H9 (cell line): ENCODE results near the gene SYNPO. TPM values are rescaled to one million over a fixed set of nuclear protein-coding genes. Genes with fewer than 3 reads are reported as not detected.

ENCODE experiments used
- DNase-seq: peaks from one replicate; pipeline ENCODE4 v3.0.0-alpha.2; 2017
- H2AFZ ChIP-seq: one replicate; pipeline ENCODE4 v1.6.1; 2013; ENCODE audit warnings: mild to moderate bottlenecking, low read length, control low read depth, moderate library complexity
- H2AK5ac ChIP-seq: 2 replicates; pipeline ENCODE4 v1.6.1; 2013; ENCODE audit warnings: low read length, control low read depth, mixed read lengths; ENCODE audit not compliant: insufficient read length
- H2BK120ac ChIP-seq: one replicate; pipeline ENCODE4 v1.6.1; 2013; ENCODE audit warnings: low read depth, mild to moderate bottlenecking, low read length, control low read depth, inconsistent platforms; ENCODE audit not compliant: poor library complexity, severe bottlenecking
- H2BK12ac ChIP-seq: 2 replicates; pipeline ENCODE4 v1.6.1; 2013; ENCODE audit warnings: low read length, control low read depth, mixed read lengths, low read depth; ENCODE audit not compliant: insufficient read length
- H2BK15ac ChIP-seq: 2 replicates; pipeline ENCODE4 v1.6.1; 2013; ENCODE audit warnings: low read depth, low read length, control low read depth
- H2BK20ac ChIP-seq: one replicate; pipeline ENCODE4 v1.6.1; 2013; ENCODE audit warnings: low read depth, mild to moderate bottlenecking, low read length, control low read depth, inconsistent platforms; ENCODE audit not compliant: poor library complexity, severe bottlenecking
- H2BK5ac ChIP-seq: 2 replicates; pipeline ENCODE4 v1.6.1; 2013; ENCODE audit warnings: low read length, control low read depth, mixed read lengths; ENCODE audit not compliant: insufficient read length
- H3K14ac ChIP-seq: 2 replicates; pipeline ENCODE4 v1.6.1; 2013; ENCODE audit warnings: low read length, control low read depth; ENCODE audit not compliant: insufficient read depth
- H3K18ac ChIP-seq: 2 replicates; pipeline ENCODE4 v1.6.1; 2013; ENCODE audit warnings: low read depth, mild to moderate bottlenecking, mixed read lengths, low read length, control low read depth; ENCODE audit not compliant: insufficient read length
- H3K23ac ChIP-seq: 2 replicates; pipeline ENCODE4 v1.6.1; 2013; ENCODE audit warnings: low read length, control low read depth, mixed read lengths, low read depth; ENCODE audit not compliant: insufficient read length
- H3K23me2 ChIP-seq: 2 replicates; pipeline ENCODE4 v1.6.1; 2013; ENCODE audit warnings: low read depth, mild to moderate bottlenecking, mixed read lengths, low read length, control low read depth; ENCODE audit not compliant: insufficient read length, poor library complexity, severe bottlenecking
- H3K27ac ChIP-seq: 2 replicates; pipeline ENCODE4 v1.5.1; 2013; ENCODE audit warnings: low read length, control low read depth, mixed read lengths, low read depth; ENCODE audit not compliant: insufficient read length
- H3K27me3 ChIP-seq: 2 replicates; pipeline ENCODE4 v1.6.1; 2013; ENCODE audit warnings: low read length, control low read depth, inconsistent platforms; ENCODE audit not compliant: insufficient read depth
- H3K4ac ChIP-seq: 2 replicates; pipeline ENCODE4 v1.6.1; 2013; ENCODE audit warnings: low read depth, mild to moderate bottlenecking, control low read depth, inconsistent platforms, low read length, moderate library complexity
- H3K4me1 ChIP-seq: 2 replicates; pipeline ENCODE4 v1.6.1; 2013; ENCODE audit warnings: low read length, control low read depth, inconsistent platforms; ENCODE audit not compliant: insufficient read depth
- H3K4me2 ChIP-seq: 2 replicates; pipeline ENCODE4 v1.6.1; 2013; ENCODE audit warnings: low read length, control low read depth, mixed read lengths; ENCODE audit not compliant: insufficient read length, insufficient read depth
- H3K56ac ChIP-seq: 2 replicates; pipeline ENCODE4 v1.6.1; 2013; ENCODE audit warnings: low read depth, mild to moderate bottlenecking, mixed read lengths, low read length, control low read depth; ENCODE audit not compliant: insufficient read length
- H3K79me1 ChIP-seq: 2 replicates; pipeline ENCODE4 v1.6.1; 2013; ENCODE audit warnings: low read depth, mild to moderate bottlenecking, moderate library complexity, low read length, control low read depth, inconsistent platforms; ENCODE audit not compliant: insufficient read depth, poor library complexity, severe bottlenecking
- H3K79me2 ChIP-seq: 2 replicates; pipeline ENCODE4 v1.6.1; 2013; ENCODE audit warnings: low read length, control low read depth, inconsistent platforms; ENCODE audit not compliant: insufficient read depth
- H3K9ac ChIP-seq: 2 replicates; pipeline ENCODE4 v1.6.1; 2013; ENCODE audit warnings: low read length, control low read depth, mixed read lengths; ENCODE audit not compliant: insufficient read length; ENCODE audit errors: extremely low read depth
- H3K9me3 ChIP-seq: one replicate; pipeline ENCODE4 v1.6.1; 2013; ENCODE audit warnings: low read depth, low read length, inconsistent platforms; ENCODE audit not compliant: control insufficient read depth
- H3T11ph ChIP-seq: one replicate; pipeline ENCODE4 v1.6.1; 2013; ENCODE audit warnings: mild to moderate bottlenecking, low read length, control low read depth, inconsistent platforms
- H4K20me1 ChIP-seq: one replicate; pipeline ENCODE4 v1.6.1; 2013; ENCODE audit not compliant: control insufficient read depth, insufficient read length, insufficient read depth
- H4K5ac ChIP-seq: 2 replicates; pipeline ENCODE4 v1.6.1; 2013; ENCODE audit warnings: low read depth, mild to moderate bottlenecking, mixed read lengths, low read length, control low read depth; ENCODE audit not compliant: insufficient read length
- H4K8ac ChIP-seq: replicated peaks from 2 replicates; pipeline ENCODE4 v1.6.1; 2013; ENCODE audit warnings: low read length, control low read depth, mixed read lengths, low read depth; ENCODE audit not compliant: insufficient read length
- H4K91ac ChIP-seq: 2 replicates; pipeline ENCODE4 v1.6.1; 2013; ENCODE audit warnings: low read depth, mild to moderate bottlenecking, moderate library complexity, mixed read lengths, low read length, control low read depth; ENCODE audit not compliant: insufficient read length
- H3K27ac Mint-ChIP-seq, 3 experiments: 2 replicates in 2 of 3; 3 replicates in 1 of 3; pipeline ENCODE4 v1.8.0; 2020 to 2021; ENCODE audit warnings: mixed read lengths in 3 of 3, mild to moderate bottlenecking in 1 of 3, moderate library complexity in 1 of 3
- H3K27me3 Mint-ChIP-seq: 2 replicates; pipeline ENCODE4 v1.8.0; 2021; ENCODE audit warnings: low read depth, mild to moderate bottlenecking, moderate library complexity, mixed read lengths
- H3K36me3 Mint-ChIP-seq, 3 experiments: 2 replicates in 2 of 3; 3 replicates in 1 of 3; pipeline ENCODE4 v1.8.0; 2020 to 2021; ENCODE audit warnings: low read depth in 3 of 3, mixed read lengths in 3 of 3; ENCODE audit not compliant: insufficient read depth in 1 of 3
- H3K4me1 Mint-ChIP-seq, 2 experiments: 2 replicates each; pipeline ENCODE4 v1.8.0; 2020; ENCODE audit warnings: mixed read lengths in 2 of 2
- H3K4me3 Mint-ChIP-seq, 2 experiments: 2 replicates in 1 of 2; 3 replicates in 1 of 2; pipeline ENCODE4 v1.8.0; 2020 to 2021; ENCODE audit warnings: mild to moderate bottlenecking in 2 of 2, mixed read lengths in 2 of 2, moderate library complexity in 1 of 2
- H3K9me3 Mint-ChIP-seq, 2 experiments: 2 replicates in 1 of 2; 3 replicates in 1 of 2; pipeline ENCODE4 v1.8.0; 2020; ENCODE audit warnings: mild to moderate bottlenecking in 2 of 2, mixed read lengths in 2 of 2, moderate library complexity in 1 of 2
- CTCF ChIP-seq: fragments of 200-600 bp; sonication (generic); conservative IDR thresholded peaks from 3 replicates; pipeline ENCODE4 v1.8.0; 2021; ENCODE audit warnings: antibody characterized with exemption, mild to moderate bottlenecking
- WGBS: extraction: QIAGEN DNeasy Blood & Tissue Kit; methylation state at CpG from one replicate; pipeline ENCODE4 v1.1.7; 2013; ENCODE audit warnings: missing lambda C conversion rate, low lambda C conversion rate, mixed read lengths; ENCODE audit not compliant: insufficient read length; ENCODE audit errors: extremely low coverage; 5-methylcytosine and 5-hydroxymethylcytosine counted together
- total RNA-seq: library from RNA; stranded (reverse); gene quantifications from 2 replicates; pipeline ENCODE4 v1.2.1, GENCODE V29; 2021

Gene SYNPO
- total RNA-seq, 1 experiment from 2014 or later: 1.7 TPM

GRCh38 chr5:150676578-150676977 is 36.1 kb downstream of the SYNPO start:
- no peak for DNase-seq
- Histone ChIP-seq H3T11ph (no peak overlapping the region), H3K23me2 (peaks cover 7% of the 10 kb centered on the region), H3K18ac (no peak overlapping the region), H4K20me1 (no peaks in the 10 kb centered on the region), H3K4ac (no peak overlapping the region), H3K23ac (no peak overlapping the region), H4K8ac (no peak overlapping the region), H2AK5ac (no peak overlapping the region), H4K5ac (no peak overlapping the region), H3K27ac (no peak overlapping the region), H3K27me3 (no peaks in the 10 kb centered on the region), H2BK20ac (no peak overlapping the region), H2BK120ac (no peak overlapping the region), H2BK15ac (no peak overlapping the region), H2AFZ (no peak overlapping the region), H3K79me2 (no peaks in the 10 kb centered on the region), H3K79me1 (no peaks in the 10 kb centered on the region), H2BK12ac (no peak overlapping the region), H3K4me1 (no peaks in the 10 kb centered on the region), H2BK5ac (no peak overlapping the region), H3K4me2 (no peak overlapping the region), H3K56ac (no peak overlapping the region), H4K91ac (no peak overlapping the region), H3K9ac (no peak overlapping the region), H3K9me3 (no peaks in the 10 kb centered on the region), H3K14ac (no peak overlapping the region)
- Mint-ChIP-seq H3K27me3 (no peaks in the 10 kb centered on the region), H3K36me3 (peaks cover 0 to 7% (median 2%) of the 10 kb centered on the region in 3 experiments; a peak in 3 of 7 replicates), H3K4me1 (peaks cover 16 to 17% of the 10 kb centered on the region in 2 experiments), H3K27ac (no peak overlapping the region), H3K9me3 (no peaks in the 10 kb centered on the region), H3K4me3 (no peak overlapping the region)
- TF ChIP-seq CTCF: no peak
- WGBS: no CpG with 5 or more reads among the region's 9 CpGs
